Smooth muscle cell of the brain vasculature (primary cell): Measurements from ENCODE around the gene CHAF1A.

Experiments
- DNase-seq: peaks from one replicate; pipeline ENCODE4 v3.0.0-alpha.2; 2012; ENCODE audit warnings: low read depth, low spot score

CHAF1A gene

DNA sequence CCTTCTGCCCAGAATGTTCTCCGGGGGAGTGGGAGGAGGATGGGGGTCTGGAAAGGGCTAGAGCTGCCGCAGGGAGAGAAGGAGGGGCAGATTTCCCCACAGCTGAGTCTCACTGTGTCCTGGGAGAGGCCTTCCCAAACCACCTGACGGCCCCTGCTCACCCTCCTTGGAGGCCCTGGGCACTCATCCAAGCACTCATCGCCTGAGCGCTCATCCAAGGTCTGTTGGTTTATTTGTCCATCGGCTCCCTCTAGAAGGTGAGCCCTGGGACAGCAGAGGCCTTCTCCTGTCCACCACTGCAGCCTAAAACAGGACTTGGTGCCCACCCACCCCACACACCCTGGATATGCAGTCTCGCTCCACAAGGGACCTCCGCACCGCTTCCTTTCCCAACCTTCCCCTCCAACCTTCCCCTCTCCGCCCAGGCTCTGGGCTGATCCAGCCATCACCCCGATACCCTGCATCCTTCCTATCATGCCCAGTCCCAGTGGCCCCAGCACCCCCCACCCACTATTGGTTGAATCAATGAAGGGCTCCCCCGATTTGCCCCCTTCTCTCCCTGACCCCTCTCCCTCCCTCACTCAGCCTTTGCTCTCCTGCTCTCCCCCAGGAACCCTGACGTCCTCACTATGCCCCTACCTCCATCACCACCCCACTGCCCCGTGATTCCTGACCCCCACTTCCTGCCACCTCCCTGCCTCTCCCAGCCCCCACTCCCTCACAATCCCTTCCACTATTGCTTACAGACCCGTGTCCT is 53.5 kb downstream of the CHAF1A start:
- peak; percentile 60 for DNase-seq

DNA sequence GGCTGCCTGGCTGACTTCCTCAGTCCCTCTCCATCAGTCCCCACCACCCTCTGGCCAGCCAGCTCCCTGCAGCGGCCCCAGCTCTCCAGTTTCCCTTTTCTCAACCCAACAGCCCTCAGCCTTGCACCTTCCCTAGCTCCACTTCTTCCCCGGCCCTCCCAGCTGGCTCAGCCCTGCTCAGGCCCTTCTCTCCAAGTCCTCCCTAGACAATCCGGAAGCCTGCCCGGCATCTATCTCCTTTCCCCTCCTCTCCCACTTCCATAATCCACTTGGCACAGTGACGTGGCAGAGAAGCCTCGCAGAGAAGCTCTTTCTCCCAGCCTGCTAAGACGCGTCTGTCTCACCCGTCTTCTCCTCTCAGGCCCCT is 54.0 kb downstream of the CHAF1A start:
- no peak for DNase-seq

DNA sequence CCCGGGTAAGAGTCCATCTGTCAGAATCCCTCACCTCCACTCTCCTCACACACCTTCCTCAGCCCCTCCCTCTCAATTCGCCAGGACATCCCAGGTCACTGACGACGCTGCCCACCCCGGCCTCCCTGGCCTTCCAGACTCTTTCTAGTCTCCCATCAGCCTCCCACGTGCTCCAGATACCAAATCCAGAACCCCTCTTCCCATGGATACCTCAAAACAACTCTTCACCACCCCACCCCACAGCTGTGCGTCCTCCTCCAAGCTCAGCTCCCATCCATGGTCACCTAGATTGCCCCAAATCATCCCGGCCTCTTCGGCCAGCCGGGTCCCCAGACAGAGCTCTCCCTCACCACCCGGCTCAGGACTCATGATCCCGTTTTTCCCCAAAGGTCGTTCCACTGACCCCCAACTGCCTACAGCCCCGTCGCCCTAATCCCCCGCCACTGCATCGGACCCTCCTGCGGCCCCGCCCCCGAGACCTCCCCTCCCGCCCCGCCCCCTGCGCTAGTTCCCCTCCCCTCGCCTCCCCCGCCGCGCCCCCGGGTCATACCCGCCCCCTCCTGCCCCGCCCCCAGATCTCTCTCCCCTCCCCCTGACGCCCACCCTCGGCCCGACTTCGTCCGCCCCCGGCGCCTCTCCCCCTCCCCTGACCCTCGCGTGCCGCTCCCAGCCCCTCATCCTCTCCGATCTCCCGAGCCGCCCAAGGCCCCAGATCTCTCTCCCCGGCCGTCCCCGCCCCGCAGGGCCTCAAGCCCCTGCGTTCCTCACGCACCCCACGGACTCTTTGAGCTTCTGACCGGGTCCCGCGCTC is 54.6 kb downstream of the CHAF1A start:
- DNase-seq: no peak

DNA sequence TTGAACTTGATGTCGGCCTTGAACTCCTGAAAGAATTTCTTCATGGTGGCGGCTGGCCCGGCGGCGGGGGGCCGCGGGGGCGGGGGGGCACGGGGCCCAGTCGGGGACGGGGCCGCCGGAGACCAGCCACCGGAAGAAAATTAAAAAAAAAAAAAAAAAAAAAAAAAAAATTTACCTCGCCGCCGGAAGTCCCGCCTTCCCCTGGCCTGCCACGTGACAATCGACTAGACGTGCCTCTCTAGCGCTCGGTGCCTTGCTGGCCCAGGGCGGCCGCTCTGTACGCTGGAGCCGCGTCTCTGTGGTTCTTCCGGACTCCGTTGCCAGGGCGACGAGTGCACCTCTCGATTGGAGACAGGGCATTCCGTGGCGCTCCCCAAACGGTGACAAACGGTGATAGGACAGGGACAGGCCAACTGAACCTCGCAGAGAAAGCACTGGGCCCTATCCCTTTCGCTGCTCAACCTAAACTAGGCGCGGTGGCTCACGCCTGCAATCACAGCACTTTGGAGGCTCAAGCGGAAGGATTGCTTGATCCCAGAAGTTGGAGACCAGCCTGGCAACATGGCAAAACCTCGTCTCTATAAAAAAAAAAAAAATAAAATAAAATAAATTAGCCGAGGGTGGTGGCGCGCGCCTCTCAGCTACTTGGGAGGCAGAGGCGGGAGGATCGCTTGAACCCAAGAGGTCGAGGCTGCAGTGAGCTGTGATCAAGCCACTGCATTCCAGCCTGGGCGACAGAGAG is 55.4 kb downstream of the CHAF1A start, which contains the start of gene UBXN6:
Gene UBXN6 (minus strand): TSS at position 141 of the 742 bp plus-strand sequence. CDS start 97 bp downstream, at position 44.
- DNase-seq: peak; percentile 91

DNA sequence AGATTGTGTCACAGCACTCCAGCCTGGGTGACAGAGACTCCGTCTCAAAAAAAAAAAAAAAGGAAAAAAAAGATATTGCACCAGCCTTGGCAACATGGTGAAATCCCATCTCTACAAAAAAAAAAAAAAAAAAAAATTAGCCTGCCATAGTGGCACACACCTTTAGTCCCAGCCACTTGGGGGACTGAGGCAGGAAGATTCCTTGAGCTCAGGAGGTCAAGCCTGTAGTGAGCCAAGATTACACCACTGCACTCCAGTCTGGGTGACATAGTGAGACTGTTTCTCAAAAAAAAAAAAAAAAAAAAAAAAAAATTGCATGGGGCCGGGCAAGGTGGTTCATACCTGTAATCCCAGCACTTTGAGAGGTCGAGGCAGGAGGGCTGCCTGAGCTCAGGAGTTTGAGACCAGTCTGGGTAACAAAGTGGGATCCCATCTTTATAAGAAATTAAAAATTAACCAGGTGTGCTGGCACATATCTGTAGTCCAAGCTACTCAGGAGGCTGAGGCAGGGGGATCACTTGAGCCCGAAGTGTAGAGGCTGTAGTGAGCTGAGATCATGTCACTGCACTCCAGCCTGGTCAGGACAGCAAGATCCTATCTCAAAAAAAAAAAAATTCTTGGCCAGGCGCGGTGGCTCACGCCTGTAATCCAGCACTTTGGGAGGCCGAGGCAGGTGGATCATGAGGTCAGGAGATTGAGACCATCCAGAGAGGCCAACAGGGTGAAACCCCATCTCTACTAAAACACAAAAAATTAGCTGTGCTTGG is 62.6 kb downstream of the CHAF1A start:
- DNase-seq: no peak

DNA sequence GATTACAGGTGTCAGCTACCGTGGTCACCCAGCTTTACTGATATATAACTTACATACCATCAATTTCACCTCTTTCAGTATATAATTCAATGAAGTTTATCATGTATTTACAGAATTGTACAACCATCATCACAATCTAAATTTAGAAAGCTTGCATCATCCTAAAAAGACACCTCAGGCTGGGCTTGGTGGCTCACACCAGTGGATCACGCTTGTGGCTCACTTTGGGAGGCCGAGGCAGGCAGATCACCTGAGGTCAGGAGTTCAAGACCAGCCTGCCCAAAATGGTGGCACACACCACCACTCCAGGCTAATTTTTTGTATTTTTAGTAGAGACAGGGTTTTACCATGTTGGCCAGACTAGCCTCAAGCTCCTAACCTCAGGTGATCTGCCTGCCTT is 65.4 kb downstream of the CHAF1A start:
- DNase-seq: no peak

DNA sequence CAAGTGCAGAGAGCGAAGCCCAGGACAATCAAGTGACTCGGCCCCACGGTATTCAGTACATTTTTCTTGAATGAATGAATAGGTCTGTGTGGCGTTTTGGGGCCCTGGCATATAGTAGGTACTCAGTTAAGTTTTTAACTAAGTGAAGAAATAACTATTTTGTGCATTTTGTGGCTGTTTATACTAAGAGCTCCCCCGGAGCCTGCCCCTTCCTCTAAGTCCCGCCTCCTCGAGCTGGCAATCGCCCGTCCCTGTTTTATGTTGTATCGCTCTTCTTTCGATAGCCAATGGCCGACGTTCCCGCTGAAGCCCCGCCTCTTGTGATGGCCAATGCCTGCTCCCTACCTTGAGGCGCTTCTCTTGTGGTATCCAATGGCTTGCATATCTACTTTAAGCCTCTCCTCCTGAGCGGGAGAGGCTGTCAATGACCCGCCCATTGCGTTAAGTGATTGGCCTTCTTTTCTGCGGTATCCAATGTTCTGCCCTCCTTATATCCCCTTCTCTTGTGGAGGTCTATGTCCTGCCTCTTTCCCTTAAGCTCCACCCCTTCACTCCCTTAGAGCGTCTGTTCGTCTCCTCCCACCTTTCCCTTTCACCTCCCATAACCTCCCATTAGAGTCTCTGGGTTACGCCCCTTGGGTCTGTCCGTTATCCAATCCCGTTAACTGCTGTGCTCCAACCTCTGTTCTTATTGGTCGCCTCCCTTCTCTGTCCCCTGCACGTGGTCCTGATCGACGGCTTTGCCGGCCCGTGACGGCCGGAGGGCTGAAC is 69.1 kb downstream of the CHAF1A start:
- peak; percentile 100 for DNase-seq

DNA sequence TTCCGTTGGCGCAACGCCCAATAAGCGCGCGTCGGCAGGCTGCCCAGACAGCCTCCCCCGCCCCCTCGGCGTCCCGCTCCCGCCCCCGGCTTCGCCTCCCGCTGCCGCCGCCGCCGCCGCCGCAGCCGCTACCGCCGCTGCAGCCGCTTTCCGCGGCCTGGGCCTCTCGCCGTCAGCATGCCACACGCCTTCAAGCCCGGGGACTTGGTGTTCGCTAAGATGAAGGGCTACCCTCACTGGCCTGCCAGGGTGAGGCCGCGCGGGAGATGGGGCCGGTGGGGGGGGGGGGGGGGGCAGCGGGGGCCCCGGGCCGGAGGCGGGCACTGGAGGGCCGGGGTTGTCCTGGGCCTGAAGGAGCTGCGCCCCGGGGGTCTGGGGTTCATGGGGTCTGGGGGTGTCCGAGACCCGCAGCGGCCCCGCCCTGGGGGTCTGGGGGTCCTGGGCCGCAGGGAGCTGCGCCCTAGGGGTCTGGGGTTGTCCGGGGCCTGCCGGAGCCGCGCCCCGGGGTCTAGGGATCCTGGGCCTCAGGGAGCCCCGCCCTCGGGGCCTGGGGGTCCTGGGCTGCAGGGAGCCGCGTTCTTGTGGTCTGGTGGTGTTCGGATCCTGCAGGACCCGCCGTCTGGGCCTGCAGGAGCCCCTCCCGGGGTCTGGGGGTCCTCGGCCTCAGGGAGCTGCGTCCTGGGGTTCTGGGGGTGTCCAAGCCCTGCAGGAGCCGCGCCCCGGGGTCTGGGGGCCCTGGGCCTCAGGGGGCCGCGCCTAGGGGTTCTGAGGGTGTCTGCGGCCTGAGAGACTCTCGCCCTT is 69.9 kb downstream of the CHAF1A start, which contains the start of gene HDGFL2:
Gene HDGFL2 (plus strand): TSS at position 124 of the 801 bp plus-strand sequence. CDS start 54 bp downstream, at position 178.
- no peak for DNase-seq

DNA sequence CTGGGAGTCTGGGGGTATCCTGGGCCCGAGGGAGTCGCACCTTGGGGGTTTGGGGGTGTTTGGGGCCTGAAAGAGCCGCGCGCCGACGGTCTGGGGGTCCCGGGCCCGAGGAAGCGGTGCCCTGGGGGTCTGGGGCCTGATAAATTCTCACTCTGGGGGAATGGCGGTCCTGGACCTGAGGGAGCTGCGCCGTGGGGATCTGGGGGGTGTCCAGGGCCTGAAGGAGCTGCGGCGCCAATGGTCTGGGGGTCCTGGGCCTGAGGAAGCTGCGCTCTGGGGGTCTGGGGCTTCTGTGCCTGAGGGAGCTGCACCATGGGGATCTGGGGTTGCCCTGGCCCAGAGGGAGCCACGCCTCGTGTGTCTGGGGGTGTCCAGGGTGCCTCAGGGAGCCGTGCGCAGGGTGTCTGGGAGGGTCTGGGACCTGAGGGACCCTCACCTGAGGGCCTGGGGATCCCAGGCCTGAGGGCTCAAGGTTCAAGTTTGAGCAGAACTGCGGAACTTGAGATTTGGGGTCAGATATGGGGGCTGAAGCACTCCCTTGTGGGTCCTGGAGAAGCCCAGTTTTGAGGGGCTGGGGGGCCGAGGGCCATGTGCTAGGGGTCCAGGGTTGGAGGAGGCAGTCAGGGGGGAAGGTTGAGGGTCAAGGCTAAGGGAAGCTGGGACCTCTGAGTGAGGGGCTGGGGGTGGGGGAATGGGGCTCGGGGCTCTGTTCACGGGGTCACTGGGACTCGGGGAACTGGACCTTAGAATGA is 70.7 kb downstream of the CHAF1A start:
- no peak for DNase-seq

DNA sequence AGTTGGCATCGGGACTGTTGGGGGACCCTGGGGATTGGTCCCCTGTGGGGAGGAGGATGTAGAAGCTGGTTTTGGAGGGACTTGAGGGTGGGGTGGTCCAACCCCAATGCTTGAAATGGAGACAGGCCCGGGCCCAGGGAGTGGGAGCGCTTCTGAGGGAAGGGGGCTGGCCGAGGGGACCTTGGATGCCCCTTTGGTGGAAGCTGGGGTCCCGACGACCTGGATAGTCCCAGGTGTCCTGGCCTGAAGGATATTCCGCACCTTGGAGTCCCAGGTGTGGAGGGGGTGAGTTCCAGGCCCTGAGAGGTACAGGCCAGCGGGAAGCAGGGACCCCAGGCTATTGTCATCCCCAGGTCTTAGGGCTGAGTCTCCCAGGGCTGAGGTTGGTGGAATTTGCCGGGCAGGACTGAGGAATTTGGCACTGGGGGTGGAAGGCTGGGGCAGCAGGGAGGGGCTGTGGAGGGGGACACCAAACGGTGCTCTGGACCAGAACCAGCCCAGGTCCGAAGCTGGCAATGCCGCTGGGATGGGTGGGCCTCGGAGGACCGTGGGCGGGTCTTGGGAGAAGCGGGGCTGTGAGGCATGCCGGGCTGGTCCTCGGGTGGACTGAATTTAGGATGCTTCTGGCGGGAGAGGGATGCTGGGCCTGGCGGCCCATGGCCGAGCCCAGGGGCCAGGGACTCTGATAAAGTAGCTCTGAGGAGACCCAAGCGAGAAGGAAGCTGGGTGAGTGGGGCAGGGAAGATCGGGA is 71.5 kb downstream of the CHAF1A start:
- no peak for DNase-seq

DNA sequence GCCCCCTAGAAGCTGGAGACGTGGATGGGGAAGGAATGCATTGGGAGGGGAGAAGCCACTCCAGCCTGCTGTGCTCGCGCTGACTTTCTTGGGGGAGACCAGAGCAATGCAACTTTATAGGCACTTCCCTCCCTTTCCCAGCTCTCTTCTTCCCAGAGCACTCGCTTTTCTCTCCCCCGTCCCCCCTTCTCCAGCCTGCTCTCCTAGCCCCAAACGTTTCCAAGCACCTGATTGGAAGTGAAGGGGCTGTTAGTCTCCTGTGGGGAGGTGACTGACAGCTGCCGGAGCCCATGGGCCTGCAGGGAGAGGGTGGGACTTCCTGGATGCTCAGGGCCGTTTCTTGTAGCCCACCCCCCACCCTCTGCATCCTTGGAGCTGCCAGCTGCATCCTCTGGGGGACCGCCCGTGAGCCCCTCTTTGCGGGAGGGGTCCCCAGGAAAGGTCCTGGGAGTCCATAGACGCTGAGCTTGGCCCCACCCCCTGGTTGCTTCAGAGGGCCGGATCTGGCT is 72.1 kb downstream of the CHAF1A start:
- no peak for DNase-seq

DNA sequence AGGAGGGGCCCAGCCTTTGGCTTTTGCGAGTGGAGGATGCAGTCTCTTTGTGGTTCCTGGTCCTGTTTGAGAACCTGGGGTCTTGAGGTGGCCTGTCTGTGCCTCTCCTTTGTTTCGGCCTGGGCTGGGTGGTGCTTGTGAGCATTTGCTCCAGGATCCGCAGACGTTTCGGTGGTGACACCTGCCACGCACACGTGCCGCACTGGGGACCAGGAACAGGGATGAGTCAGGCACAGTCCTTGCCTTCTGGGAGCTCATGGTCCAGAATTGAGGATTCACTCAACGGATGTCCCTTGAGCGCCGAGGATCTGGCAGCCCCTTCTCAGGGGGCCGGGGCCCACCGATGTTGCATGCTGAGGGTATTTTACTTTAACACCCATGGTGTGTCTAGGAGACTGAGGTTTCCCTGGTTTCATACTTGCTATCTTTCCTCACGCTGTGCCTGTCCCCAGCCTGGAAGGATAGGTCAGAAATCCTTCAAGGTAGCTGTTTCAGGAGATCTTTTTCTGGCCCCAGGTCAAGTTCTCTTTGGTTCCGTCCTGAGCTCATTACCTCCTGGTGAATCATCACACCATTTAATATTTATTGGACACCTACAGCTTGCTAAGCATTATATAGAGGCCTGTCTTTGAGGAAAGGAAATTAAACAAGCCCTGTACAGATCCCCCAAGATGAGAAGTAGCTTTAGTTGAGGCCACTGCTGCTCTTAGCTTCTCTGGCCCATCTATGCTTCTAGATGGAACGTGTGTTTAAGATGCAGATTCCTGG is 74.8 kb downstream of the CHAF1A start:
- DNase-seq: no peak

DNA sequence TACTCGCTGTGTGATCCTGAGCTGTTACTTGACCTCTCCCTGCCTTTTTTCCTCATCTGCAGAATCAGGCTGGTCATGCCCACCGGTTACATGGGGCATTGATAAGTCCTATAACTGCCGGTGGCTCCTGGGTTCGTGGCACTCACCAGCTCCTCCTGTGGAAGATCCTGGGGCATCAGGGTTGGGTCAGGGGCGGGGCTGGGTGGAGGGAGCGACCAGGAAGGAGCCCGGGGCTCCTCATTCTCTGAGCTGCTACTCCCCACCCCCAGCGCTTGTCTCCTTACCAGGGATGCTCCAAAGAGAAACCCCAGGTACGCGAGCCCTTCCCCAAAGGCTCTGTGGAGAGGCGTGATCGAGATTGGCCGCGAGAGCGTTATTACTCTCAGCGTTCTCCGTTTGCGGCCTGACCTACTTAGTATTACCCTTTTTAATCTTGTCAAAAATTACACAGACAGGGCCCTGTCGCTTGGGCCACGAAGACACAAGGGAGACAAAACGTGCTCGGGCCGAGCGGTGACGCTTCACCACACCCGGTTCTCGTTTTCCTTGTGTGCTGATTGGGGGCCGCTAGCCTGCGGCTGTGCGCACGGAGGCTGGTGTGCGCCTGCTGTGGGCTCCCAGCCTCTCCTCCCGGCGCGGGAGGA is 80.4 kb downstream of the CHAF1A start:
- no peak for DNase-seq

DNA sequence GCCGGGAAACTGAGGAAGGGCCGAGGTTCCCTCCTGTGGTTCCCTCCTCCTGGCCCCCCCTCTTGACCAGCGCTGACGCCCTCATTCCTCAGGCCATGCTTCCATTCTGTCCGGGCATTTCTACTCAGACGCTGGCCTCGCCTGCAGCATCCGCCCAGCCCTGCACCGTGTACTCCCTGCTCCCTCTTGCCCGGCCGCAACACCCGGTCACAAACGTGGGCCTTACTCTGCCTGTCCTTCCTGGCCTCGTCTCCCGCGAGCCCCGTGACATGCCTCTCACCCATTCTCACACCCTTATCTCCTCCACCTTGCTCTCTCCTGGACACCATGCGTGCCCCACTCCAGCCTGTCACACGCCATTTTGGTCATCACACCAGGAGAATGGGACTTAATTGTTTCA is 80.9 kb downstream of the CHAF1A start:
- no peak for DNase-seq

DNA sequence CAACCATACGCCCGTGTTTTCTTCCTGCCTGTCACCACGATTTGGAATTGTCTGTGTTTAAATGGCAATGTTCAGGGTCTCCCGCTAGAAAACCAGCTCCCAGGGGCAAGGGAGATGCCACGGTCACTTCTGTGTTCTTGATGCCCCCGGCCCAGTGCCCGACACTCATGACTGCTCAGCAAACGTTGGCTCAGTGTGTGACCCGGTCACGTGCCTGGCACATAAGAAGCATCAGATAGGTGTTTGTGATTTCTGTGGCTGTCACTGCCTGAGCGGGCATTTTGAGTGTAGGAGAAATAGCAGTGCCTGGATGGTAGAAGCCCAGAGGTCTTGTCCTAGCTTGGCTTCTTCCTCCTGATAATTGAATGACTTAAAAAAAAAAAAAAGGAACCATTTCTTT is 85.1 kb downstream of the CHAF1A start:
- no peak for DNase-seq

DNA sequence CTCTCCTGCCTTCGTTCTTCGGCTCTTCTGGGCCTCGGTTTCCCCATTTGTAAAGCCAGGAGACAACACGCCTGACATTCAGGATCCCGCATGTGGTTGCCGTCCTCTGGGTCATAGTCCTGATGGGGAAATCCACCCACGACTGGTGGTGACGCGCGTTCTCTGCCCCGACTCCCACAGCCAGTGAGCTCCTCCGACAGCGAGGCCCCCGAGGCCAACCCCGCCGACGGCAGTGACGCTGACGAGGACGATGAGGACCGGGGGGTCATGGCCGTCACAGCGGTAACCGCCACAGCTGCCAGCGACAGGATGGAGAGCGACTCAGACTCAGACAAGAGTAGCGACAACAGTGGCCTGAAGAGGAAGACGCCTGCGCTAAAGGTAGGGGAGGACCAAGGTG is 86.1 kb downstream of the CHAF1A start:
- no peak for DNase-seq

DNA sequence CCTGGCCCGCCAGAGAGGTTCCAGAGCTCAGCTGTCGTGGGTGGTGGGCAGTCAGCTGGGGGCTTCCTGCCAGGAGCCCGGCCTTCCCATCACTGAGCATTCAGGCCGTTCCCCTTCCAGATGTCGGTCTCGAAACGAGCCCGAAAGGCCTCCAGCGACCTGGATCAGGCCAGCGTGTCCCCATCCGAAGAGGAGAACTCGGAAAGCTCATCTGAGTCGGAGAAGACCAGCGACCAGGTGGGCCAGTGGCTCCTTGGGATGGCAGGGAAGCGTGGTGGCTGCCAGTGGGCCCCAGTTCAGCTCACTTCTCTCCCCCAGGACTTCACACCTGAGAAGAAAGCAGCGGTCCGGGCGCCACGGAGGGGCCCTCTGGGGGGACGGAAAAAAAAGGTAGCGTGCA is 89.0 kb downstream of the CHAF1A start:
- no peak for DNase-seq
